B cell (primary cell): ENCODE results near the gene ZEB1.

Experiments
- EZH2 ChIP-seq: IDR thresholded peaks from 2 replicates; pipeline ENCODE4 v1.6.1; 2012; ENCODE audit warnings: borderline replicate concordance, low read depth, mild to moderate bottlenecking, moderate library complexity, low read length; ENCODE audit not compliant: insufficient read depth, poor library complexity, severe bottlenecking
- TF ChIP-seq, protein P1 (sequence below): fragments of 200-600 bp; IDR thresholded peaks from one replicate; pipeline ENCODE4 v1.8.0; 2022; ENCODE audit warnings: antibody characterized with exemption, mild to moderate bottlenecking

DNA sequence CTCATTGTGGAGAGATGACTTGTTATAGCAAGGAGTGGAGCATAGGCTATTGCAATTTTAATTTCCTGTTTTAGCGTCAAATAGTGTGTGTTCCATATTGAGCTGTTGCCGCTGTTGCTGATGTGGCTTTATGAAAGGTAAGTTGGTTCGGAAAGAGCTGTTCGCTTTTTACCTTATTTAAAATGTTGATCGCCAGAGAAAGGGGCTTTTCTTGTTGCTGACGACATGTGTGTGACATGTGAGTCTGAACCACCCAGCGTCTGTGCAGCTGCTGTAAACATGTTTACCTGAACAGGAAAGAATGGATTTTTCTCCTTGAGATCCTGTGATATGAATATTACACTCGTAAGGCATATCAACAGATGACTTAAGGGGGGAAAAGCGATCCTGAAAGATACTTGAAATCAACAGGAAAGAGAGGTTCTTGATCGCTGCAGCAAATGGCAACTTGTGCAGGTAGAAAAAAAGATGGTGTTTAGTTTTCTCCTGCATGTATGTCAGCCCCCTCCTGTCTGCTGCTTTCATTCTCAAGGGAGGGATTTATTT is 2.5 kb downstream of the ZEB1 start:
- TF ChIP-seq, protein P1, sequence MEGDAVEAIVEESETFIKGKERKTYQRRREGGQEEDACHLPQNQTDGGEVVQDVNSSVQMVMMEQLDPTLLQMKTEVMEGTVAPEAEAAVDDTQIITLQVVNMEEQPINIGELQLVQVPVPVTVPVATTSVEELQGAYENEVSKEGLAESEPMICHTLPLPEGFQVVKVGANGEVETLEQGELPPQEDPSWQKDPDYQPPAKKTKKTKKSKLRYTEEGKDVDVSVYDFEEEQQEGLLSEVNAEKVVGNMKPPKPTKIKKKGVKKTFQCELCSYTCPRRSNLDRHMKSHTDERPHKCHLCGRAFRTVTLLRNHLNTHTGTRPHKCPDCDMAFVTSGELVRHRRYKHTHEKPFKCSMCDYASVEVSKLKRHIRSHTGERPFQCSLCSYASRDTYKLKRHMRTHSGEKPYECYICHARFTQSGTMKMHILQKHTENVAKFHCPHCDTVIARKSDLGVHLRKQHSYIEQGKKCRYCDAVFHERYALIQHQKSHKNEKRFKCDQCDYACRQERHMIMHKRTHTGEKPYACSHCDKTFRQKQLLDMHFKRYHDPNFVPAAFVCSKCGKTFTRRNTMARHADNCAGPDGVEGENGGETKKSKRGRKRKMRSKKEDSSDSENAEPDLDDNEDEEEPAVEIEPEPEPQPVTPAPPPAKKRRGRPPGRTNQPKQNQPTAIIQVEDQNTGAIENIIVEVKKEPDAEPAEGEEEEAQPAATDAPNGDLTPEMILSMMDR: no peak
- TF ChIP-seq EZH2: no peak
